Neural progenitor cell (in vitro differentiated cells): ENCODE results near the gene TBC1D26.
"Not testable (repeated sequence)": the region's sequence is repeated elsewhere in the genome, so short reads cannot be mapped to it uniquely, and the experiment has no call there.

Experiments
- CTCF ChIP-seq: fragments of 200-600 bp; sonication (generic); IDR thresholded peaks from 2 replicates; pipeline ENCODE4 v1.5.1; 2017; ENCODE audit warnings: antibody characterized with exemption, mild to moderate bottlenecking
- EZH2 ChIP-seq: fragments of 200-600 bp; sonication (generic); IDR thresholded peaks from 2 replicates; pipeline ENCODE4 v1.6.1; 2017; ENCODE audit warnings: antibody characterized with exemption, mild to moderate bottlenecking, moderate library complexity

GRCh38 chr17:15731900-15732299, at the start of gene TBC1D26:
- TF ChIP-seq CTCF, EZH2: not testable (repeated sequence)
